Measurements from ENCODE around the gene AKAP13. TPM values are rescaled to one million over a fixed set of nuclear protein-coding genes. Genes with fewer than 3 reads are reported as not detected.
"Not testable (repeated sequence)": the region's sequence is repeated elsewhere in the genome, so short reads cannot be mapped to it uniquely, and the experiment has no call there.

AKAP13 gene
- total and polyA plus RNA-seq, 2 of the 8 experiments (the other 6 are each of a cell fraction or from before 2014, with no cell fraction given) = 14.0 to 46.2 TPM

GRCh38 chr15:85346462-85347084, 33.8 kb upstream of the AKAP13 start:
- H4K20me1 ChIP-seq (replicated peaks in 1 of 2; ENCODE audit: control insufficient read depth in 1 of 2, insufficient read depth in 2 of 2, low read length in 2 of 2); H3K23ac ChIP-seq (ENCODE audit: insufficient read length); DNase-seq (ENCODE audit: low read depth in 1 of 2, low spot score in 2 of 2); H2BK15ac ChIP-seq (ENCODE audit: low read length); H2BK120ac ChIP-seq (replicated peaks; ENCODE audit: low read depth, low read length); POLR2A ChIA-PET (ENCODE audit: partially characterized antibody); H3K14ac ChIP-seq (ENCODE audit: insufficient read length); H3K4me1 ChIP-seq (replicated peaks in 1 of 4; ENCODE audit: control insufficient read depth in 3 of 4, insufficient read depth in 4 of 4, low read length in 3 of 4); H3K18ac ChIP-seq (ENCODE audit: extremely low read depth, low read length); H3K56ac ChIP-seq (replicated peaks; ENCODE audit: insufficient read length, low read depth, low read length); FAIRE-seq; H3K9ac ChIP-seq (replicated peaks in 1 of 4; ENCODE audit: extremely low read depth in 1 of 4, low read depth in 3 of 4, low read length in 3 of 4); H3K23me2 ChIP-seq (ENCODE audit: low read depth, low read length); H3K27ac ChIP-seq (ENCODE audit: low read depth, low read length); H3K9me3 ChIP-seq (ENCODE audit: insufficient read depth in 2 of 2, low read depth in 1 of 2, low read length in 1 of 2); H3K79me1 ChIP-seq (ENCODE audit: low read depth, low read length); H3K4ac ChIP-seq (replicated peaks; ENCODE audit: insufficient read length, low read depth, low read length); H4K5ac ChIP-seq (ENCODE audit: insufficient read length, low read depth, low read length); H3K4me3 ChIP-seq (ENCODE audit: extremely low read depth in 1 of 4, insufficient read depth in 2 of 4, low read depth in 3 of 4, low read length in 4 of 4); H4K8ac ChIP-seq (ENCODE audit: extremely low read depth, insufficient read depth, low read length); H2BK5ac ChIP-seq (ENCODE audit: low read depth, low read length); H3K79me2 ChIP-seq (ENCODE audit: control insufficient read depth in 1 of 2, insufficient read depth in 2 of 2, low read length in 2 of 2); H3K27me3 ChIP-seq (replicated peaks in 1 of 4; ENCODE audit: control insufficient read depth in 3 of 4, extremely low read depth in 1 of 4, insufficient read depth in 3 of 4, low read length in 3 of 4); H2AK5ac ChIP-seq (ENCODE audit: low read depth, low read length); H4K91ac ChIP-seq (replicated peaks; ENCODE audit: insufficient read length, low read length); H2BK12ac ChIP-seq (ENCODE audit: low read depth, low read length); H2BK20ac ChIP-seq (ENCODE audit: low read length); H3K4me2 ChIP-seq (ENCODE audit: insufficient read depth in 1 of 2, low read depth in 2 of 2, low read length in 2 of 2); H2AFZ ChIP-seq (ENCODE audit: low read length); H3K36me3 ChIP-seq (ENCODE audit: control insufficient read depth in 2 of 4, insufficient read depth in 4 of 4, low read length in 3 of 4): not testable (repeated sequence)
- CTCF ChIA-PET (ENCODE audit: partially characterized antibody) = interaction anchor here (0.9 to 1.7 kb wide), 4 partner anchors 16 to 213 kb away, joined by 3 to 5 read pairs (median 4); no protein-coding TSS in a partner anchor
- 57% methylated on average over 1 of the region's 1 CpG; no CpG with 5 or more reads in 1 of the 2 experiments for WGBS, 2 experiments (ENCODE audit: extremely low coverage in 1 of 2, insufficient coverage in 1 of 2, insufficient read length in 1 of 2, insufficient replicate concordance in 2 of 2, low coverage in 1 of 2, low lambda C conversion rate in 2 of 2, missing lambda C conversion rate in 1 of 2)

All from H1 (cell line).